ENCODE data around the gene RCOR2. TPM values are rescaled to one million over a fixed set of nuclear protein-coding genes. Genes with fewer than 3 reads are reported as not detected.

Gene RCOR2
- total RNA-seq, 6 experiments from 2014 or later = 0.15 TPM; not detected in 5

GRCh38 chr11:63922673-63923192, 5.8 kb upstream of the RCOR2 start:
- intact Hi-C loops (cut with DNase I) = loop anchor here in 1 of 2 donors (10.0 kb wide), 1 partner anchor 148 kb away; no protein-coding TSS in a partner anchor
- Histone ChIP-seq H3K27me3 (no peaks in the 10 kb centered on the region), H3K36me3 (no peaks in the 10 kb centered on the region), H3K4me3 (no peak overlapping the region), H3K4me1 (peaks cover 0 to 14% (median 3%) of the 10 kb centered on the region in 4 donors), H3K9me3 (no peaks in the 10 kb centered on the region), H3K27ac (no peak overlapping the region)
- 86% methylated on average over 1 of the region's 2 CpGs for whole genome bisulfite sequencing (ENCODE audit: insufficient coverage, low coverage, low lambda C conversion rate, missing lambda C conversion rate)
- ATAC-seq (no peak), DNase-seq (no peak)
- TF ChIP-seq CTCF (IDR thresholded peaks at IDR 0.05) (no peak), POLR2A (IDR thresholded peaks at IDR 0.05) (no peak)

GRCh38 chr11:63920939-63921417, 4.0 kb upstream of the RCOR2 start:
- WGBS (ENCODE audit: insufficient coverage, low coverage, low lambda C conversion rate, missing lambda C conversion rate) = 8% methylated on average over 2 of the region's 14 CpGs
- DNase-seq (no peak), ATAC-seq (peak in 3 of 4 donors; percentile 4 to 35 (median 14))
- Histone ChIP-seq H3K27ac (no peak overlapping the region), H3K4me1 (peaks cover 0 to 29% (median 9%) of the 10 kb centered on the region in 4 donors), H3K27me3 (peaks cover 0 to 5% of the 10 kb centered on the region in 2 donors), H3K9me3 (no peaks in the 10 kb centered on the region), H3K36me3 (no peaks in the 10 kb centered on the region), H3K4me3 (no peak overlapping the region)
- TF ChIP-seq CTCF (IDR thresholded peaks at IDR 0.05) = peak; percentile 33 to 56 (median 47)
- TF ChIP-seq POLR2A (IDR thresholded peaks at IDR 0.05) = no peak
- intact Hi-C loops (cut with DNase I) = loop anchor here in 1 of 2 donors (10.0 kb wide), 1 partner anchor 146 kb away; no protein-coding TSS in a partner anchor

- TF ChIP-seq CTCF (IDR thresholded peaks at IDR 0.05) (no peak), POLR2A (IDR thresholded peaks at IDR 0.05) (no peak)
- DNase-seq = no peak
- Histone ChIP-seq H3K4me1 (peaks cover 0 to 31% (median 9%) of the 10 kb centered on the region in 4 donors), H3K9me3 (no peaks in the 10 kb centered on the region), H3K4me3 (no peak overlapping the region), H3K27me3 (peaks cover 0 to 5% of the 10 kb centered on the region in 2 donors), H3K27ac (no peak overlapping the region), H3K36me3 (no peaks in the 10 kb centered on the region)
- ATAC-seq = peak; percentile 42 to 55 (median 46)
- intact Hi-C loops (cut with DNase I) = loop anchor here in 1 of 2 donors (10.0 kb wide), 1 partner anchor 146 kb away; no protein-coding TSS in a partner anchor
- WGBS (ENCODE audit: insufficient coverage, low coverage, low lambda C conversion rate, missing lambda C conversion rate) = no CpG with 5 or more reads among the region's 22 CpGs
These were observed 3.4 kb upstream of the RCOR2 start for GRCh38 chr11:63920126-63920938.

GRCh38 chr11:63919267-63920125, 2.5 kb upstream of the RCOR2 start:
- Histone ChIP-seq H3K36me3 (no peaks in the 10 kb centered on the region), H3K27me3 (peaks cover 0 to 5% of the 10 kb centered on the region in 2 donors), H3K4me3 (no peak overlapping the region), H3K9me3 (no peaks in the 10 kb centered on the region), H3K4me1 (peaks cover 0 to 31% (median 9%) of the 10 kb centered on the region in 4 donors), H3K27ac (no peak overlapping the region)
- ATAC-seq (no peak), DNase-seq (no peak)
- WGBS (ENCODE audit: insufficient coverage, low coverage, low lambda C conversion rate, missing lambda C conversion rate) = 27% methylated on average over 3 of the region's 41 CpGs
- intact Hi-C loops (cut with DNase I) = loop anchor here in 1 of 2 donors (10.0 kb wide), 1 partner anchor 145 kb away; no protein-coding TSS in a partner anchor
- no peak for TF ChIP-seq CTCF (IDR thresholded peaks at IDR 0.05)

All from right lobe of liver (tissue), 6 donors.